HepG2 (cell line): ENCODE data around the gene RHBDD1. TPM values are rescaled to one million over a fixed set of nuclear protein-coding genes. Genes with fewer than 3 reads are reported as not detected.

Experiments used
- ATAC-seq: fragments of 200-7000 bp; cut with Tn5 transposase; 3 replicates; pipeline ENCODE4 v1.9.1; 2020; ENCODE audit warnings: mild to moderate bottlenecking, moderate library complexity
- BruUV-seq: library from RNA; stranded (reverse); fragments of 400-500 nt; replicated peaks from 2 replicates; lab custom pipeline; 2021; lab: Mats Ljungman, UMichigan
- CTCF ChIA-PET: fragments of 300-600 bp; formaldehyde crosslinking; extraction: SDS; loops from one replicate; lab custom pipeline; 2021; ENCODE audit warnings: low total read pairs, inconsistent platforms, low intra/inter-chr PET ratio; lab: Yijun Ruan, JAX
- POLR2A ChIA-PET: fragments of 350-600 bp; sonication (Branson Sonifier 250); formaldehyde crosslinking; loops from one replicate; lab custom pipeline; 2020; ENCODE audit warnings: antibody characterized with exemption, inconsistent platforms; lab: Yijun Ruan, JAX
- DNase-seq: peaks from one replicate; pipeline ENCODE4 v3.0.0-alpha.2; 2015; ENCODE audit warnings: low spot score
- FAIRE-seq: peaks from 3 replicates; lab custom pipeline; 2011; peaks lifted over from hg19 to GRCh38; lab: Jason Lieb, UNC
- H2AFZ ChIP-seq: one replicate; pipeline ENCODE4 v1.6.1; 2011; ENCODE audit warnings: low read length, inconsistent platforms
- H3K27ac ChIP-seq: fragments of 300-600 bp; 3 replicates; pipeline ENCODE4 v1.8.0; 2011; ENCODE audit warnings: mixed run types, mild to moderate bottlenecking, mixed read lengths, low read length, inconsistent platforms; ENCODE audit not compliant: insufficient read depth; ENCODE audit errors: extremely low read length
- H3K27me3 ChIP-seq, 2 experiments: fragments of 200-600 bp in 1 of 2; 2 replicates in 1 of 2; 3 replicates in 1 of 2; pipeline versions ENCODE4 v1.6.0 to v1.8.0; 2011; ENCODE audit warnings: low read length in 2 of 2, mild to moderate bottlenecking in 2 of 2, moderate library complexity in 2 of 2, inconsistent platforms in 1 of 2; ENCODE audit not compliant: insufficient read depth in 2 of 2, control insufficient read depth in 1 of 2
- H3K36me3 ChIP-seq, 2 experiments: fragments of 200-600 bp in 1 of 2; replicated peaks in 1 of 2; 2 replicates in 1 of 2; 3 replicates in 1 of 2; pipeline versions ENCODE4 v1.5.1 to v1.8.0; 2011; ENCODE audit warnings: low read length in 2 of 2, inconsistent platforms in 1 of 2; ENCODE audit not compliant: insufficient read depth in 2 of 2, control insufficient read depth in 1 of 2
- H3K4me1 ChIP-seq: 2 replicates; pipeline ENCODE4 v1.5.1; 2012; ENCODE audit warnings: low read length, inconsistent platforms; ENCODE audit not compliant: insufficient read depth
- H3K4me2 ChIP-seq: 2 replicates; pipeline ENCODE4 v1.6.0; 2011; ENCODE audit warnings: low read depth, low read length, inconsistent platforms
- H3K4me3 ChIP-seq, 3 experiments: fragments of 200-600 bp in 1 of 3; sonication (generic), shearing (Covaris generic) in 1 of 3; replicated peaks in 1 of 3; 2 replicates each; pipeline ENCODE4 v1.5.1; 2011 to 2016; ENCODE audit warnings: low read length in 3 of 3, inconsistent platforms in 2 of 3, low read depth in 2 of 3, mild to moderate bottlenecking in 2 of 3, control low read depth in 1 of 3, mixed read lengths in 1 of 3; ENCODE audit not compliant: insufficient read depth in 1 of 3
- H3K79me2 ChIP-seq: one replicate; pipeline ENCODE4 v1.6.1; 2011; ENCODE audit warnings: low read length, inconsistent platforms; ENCODE audit not compliant: insufficient read depth
- H3K9ac ChIP-seq: 2 replicates; pipeline ENCODE4 v1.6.0; 2011; ENCODE audit warnings: mild to moderate bottlenecking, low read depth, low read length, inconsistent platforms; ENCODE audit not compliant: insufficient read depth
- H3K9me3 ChIP-seq: 2 replicates; pipeline ENCODE4 v1.5.1; 2012; ENCODE audit warnings: mild to moderate bottlenecking, low read length
- H4K20me1 ChIP-seq: 2 replicates; pipeline ENCODE4 v1.6.0; 2011; ENCODE audit warnings: inconsistent platforms, mild to moderate bottlenecking, low read length, moderate library complexity; ENCODE audit not compliant: insufficient read depth
- CCAR2 ChIP-seq: fragments of 200-400 bp; formaldehyde crosslinking; optimal IDR thresholded peaks from 2 replicates; pipeline ENCODE3; 2018; ENCODE audit warnings: low read depth, mild to moderate bottlenecking, low read length, moderate library complexity
- KIAA2018 ChIP-seq: sonication (generic); formaldehyde crosslinking; IDR thresholded peaks from 2 replicates; pipeline ENCODE4 v1.5.0; 2020; ENCODE audit warnings: mild to moderate bottlenecking, missing genetic modification reagents, borderline replicate concordance
- PHF21A ChIP-seq: sonication (generic); formaldehyde crosslinking; IDR thresholded peaks from 2 replicates; pipeline ENCODE4 v1.5.0; 2020; ENCODE audit warnings: mild to moderate bottlenecking, missing genetic modification reagents
- SRSF4 ChIP-seq: fragments of 200-400 bp; formaldehyde crosslinking; IDR thresholded peaks from one replicate; pipeline ENCODE4 v1.6.1; 2018; ENCODE audit warnings: mild to moderate bottlenecking, low read depth, low read length, moderate library complexity; ENCODE audit not compliant: poor library complexity, severe bottlenecking
- TFAP4 ChIP-seq: sonication (generic); IDR thresholded peaks from 2 replicates; pipeline ENCODE4 v1.6.1; 2016; ENCODE audit warnings: low read depth, borderline replicate concordance
- ZNF441 ChIP-seq: sonication (generic); formaldehyde crosslinking; IDR thresholded peaks from 2 replicates; pipeline ENCODE4 v1.7.0; 2021; ENCODE audit warnings: missing genetic modification reagents, borderline replicate concordance
- ZNF770 ChIP-seq: sonication (generic); formaldehyde crosslinking; IDR thresholded peaks from 2 replicates; pipeline ENCODE4 v1.5.0; 2020; ENCODE audit warnings: mild to moderate bottlenecking, missing genetic modification reagents
- ZNF788 ChIP-seq: sonication (generic); formaldehyde crosslinking; IDR thresholded peaks from 2 replicates; pipeline ENCODE4 v1.5.0; 2020; ENCODE audit warnings: mild to moderate bottlenecking, missing genetic modification reagents, borderline replicate concordance
- ZSCAN25 ChIP-seq: sonication (generic); formaldehyde crosslinking; IDR thresholded peaks from 2 replicates; pipeline ENCODE4 v1.8.0; 2022; ENCODE audit warnings: mild to moderate bottlenecking, missing genetic modification reagents
- WGBS: methylation state at CpG from one replicate; pipeline ENCODE4 v1.1.6; 2017; ENCODE audit warnings: low lambda C conversion rate; 5-methylcytosine and 5-hydroxymethylcytosine counted together
- in situ Hi-C: cut with HindIII; loops from 2 replicates; pipeline ENCODE4 v1.10.0; 2017; ENCODE audit warnings: low pct_unique_long_range_greater_than_20kb; ENCODE audit not compliant: extremely low pct_ligation_motif_present
- intact Hi-C: fragments of 100-400 bp; cut with micrococcal nuclease; formaldehyde crosslinking; loops from one replicate; pipeline ENCODE4 v1.10.0; 2022; ENCODE audit not compliant: unreplicated experiment
- polyA plus RNA-seq, 8 experiments: library from polyadenylated mRNA; depleted of rRNA in 3 of 8; stranded (reverse) in 7 of 8; unstranded in 1 of 8; fragments of >200 nt; fragmentation: Illumina TruSeq in 4 of 8; extraction: Trizol in 4 of 8; gene quantifications; 2 replicates each; pipeline versions ENCODE4 v1.2.1 to v1.2.3, GENCODE V29; 2011 to 2016; ENCODE audit warnings: low read depth in 4 of 8, missing spikeins in 1 of 8, mixed read lengths in 1 of 8; ENCODE audit not compliant: insufficient read depth in 1 of 8
- total RNA-seq, 5 experiments: library from RNA; depleted of rRNA; stranded (reverse); fragments of >200 nt; fragmentation: Illumina TruSeq; extraction: Trizol; gene quantifications; 2 replicates each; pipeline ENCODE4 v1.2.3, GENCODE V29; 2016; ENCODE audit warnings: low read depth in 1 of 5

The RHBDD1 gene
- total and polyA plus RNA-seq, 2 of the 13 experiments (the other 11 are each of a cell fraction or from before 2014, with no cell fraction given): 8.2 to 9.5 TPM

- Histone ChIP-seq H3K4me2 (no peak overlapping the region), H4K20me1 (no peaks in the 10 kb centered on the region), H3K79me2 (no peaks in the 10 kb centered on the region), H3K9ac (no peak overlapping the region), H3K9me3 (no peaks in the 10 kb centered on the region), H2AFZ (no peak overlapping the region), H3K27ac (no peak overlapping the region), H3K27me3 (no peaks in the 10 kb centered on the region), H3K36me3 (no peaks in the 10 kb centered on the region), H3K4me1 (no peaks in the 10 kb centered on the region), H3K4me3 (no peak overlapping the region)
- in situ Hi-C loops: no loop called here
- no TSS peak for BruUV-seq
- DNase-seq (no peak), ATAC-seq (peak; percentile 61), FAIRE-seq (no peak)
- ChIA-PET CTCF (no interaction called here), POLR2A (no interaction called here)
- WGBS: 88% methylated on average over 2 of the region's 2 CpGs
- intact Hi-C loops: no loop called here
- TF ChIP-seq ZNF441 (CRISPR knock-in tag) (no peak), KIAA2018 (no peak), PHF21A (CRISPR knock-in tag) (no peak), SRSF4 (no peak), ZNF788 (CRISPR knock-in tag) (no peak), ZSCAN25 (no peak), ZNF770 (CRISPR knock-in tag) (no peak), CCAR2 (no peak), TFAP4 (no peak)
Measured at GRCh38 chr2:226891780-226892590, 56.1 kb downstream of the RHBDD1 start.
